Activated T-cell treated with anti-CD3 and anti-CD28 coated beads, Interleukin-2, amount 50 U/mL, for 24 hours (primary cell): ENCODE results near the gene PTTG1IP.

Source experiments
- DNase-seq: peaks from one replicate; pipeline ENCODE4 v3.0.0-alpha.2; 2020
- H3K27ac Mint-ChIP-seq: 2 replicates; pipeline ENCODE4 v1.8.0; 2020; ENCODE audit warnings: mild to moderate bottlenecking, mixed read lengths
- H3K27me3 Mint-ChIP-seq: 2 replicates; pipeline ENCODE4 v1.8.0; 2020; ENCODE audit warnings: mixed read lengths
- H3K36me3 Mint-ChIP-seq: 2 replicates; pipeline ENCODE4 v1.8.0; 2020; ENCODE audit warnings: low read depth, mixed read lengths
- H3K4me1 Mint-ChIP-seq: 2 replicates; pipeline ENCODE4 v1.8.0; 2020; ENCODE audit warnings: low read depth, mixed read lengths
- H3K4me3 Mint-ChIP-seq: 2 replicates; pipeline ENCODE4 v1.8.0; 2020; ENCODE audit warnings: mild to moderate bottlenecking, moderate library complexity, mixed read lengths
- H3K9me3 Mint-ChIP-seq: 2 replicates; pipeline ENCODE4 v1.8.0; 2020; ENCODE audit warnings: mixed read lengths

The PTTG1IP gene

GRCh38 chr21:44856131-44856530 is 17.4 kb downstream of the PTTG1IP start:
- Mint-ChIP-seq H3K9me3 (no peaks in the 10 kb centered on the region), H3K36me3 (peaks cover 88% of the 10 kb centered on the region), H3K4me3 (no peak overlapping the region), H3K27ac (peak overlapping the region; percentile 69), H3K4me1 (peaks cover 50% of the 10 kb centered on the region), H3K27me3 (no peaks in the 10 kb centered on the region)
- DNase-seq = no peak

GRCh38 chr21:44855572-44855971 is 17.9 kb downstream of the PTTG1IP start:
- Mint-ChIP-seq H3K27ac (peak overlapping the region; percentile 77), H3K9me3 (no peaks in the 10 kb centered on the region), H3K4me3 (no peak overlapping the region), H3K36me3 (peaks cover 90% of the 10 kb centered on the region), H3K4me1 (peaks cover 53% of the 10 kb centered on the region), H3K27me3 (no peaks in the 10 kb centered on the region)
- DNase-seq = no peak

DNA sequence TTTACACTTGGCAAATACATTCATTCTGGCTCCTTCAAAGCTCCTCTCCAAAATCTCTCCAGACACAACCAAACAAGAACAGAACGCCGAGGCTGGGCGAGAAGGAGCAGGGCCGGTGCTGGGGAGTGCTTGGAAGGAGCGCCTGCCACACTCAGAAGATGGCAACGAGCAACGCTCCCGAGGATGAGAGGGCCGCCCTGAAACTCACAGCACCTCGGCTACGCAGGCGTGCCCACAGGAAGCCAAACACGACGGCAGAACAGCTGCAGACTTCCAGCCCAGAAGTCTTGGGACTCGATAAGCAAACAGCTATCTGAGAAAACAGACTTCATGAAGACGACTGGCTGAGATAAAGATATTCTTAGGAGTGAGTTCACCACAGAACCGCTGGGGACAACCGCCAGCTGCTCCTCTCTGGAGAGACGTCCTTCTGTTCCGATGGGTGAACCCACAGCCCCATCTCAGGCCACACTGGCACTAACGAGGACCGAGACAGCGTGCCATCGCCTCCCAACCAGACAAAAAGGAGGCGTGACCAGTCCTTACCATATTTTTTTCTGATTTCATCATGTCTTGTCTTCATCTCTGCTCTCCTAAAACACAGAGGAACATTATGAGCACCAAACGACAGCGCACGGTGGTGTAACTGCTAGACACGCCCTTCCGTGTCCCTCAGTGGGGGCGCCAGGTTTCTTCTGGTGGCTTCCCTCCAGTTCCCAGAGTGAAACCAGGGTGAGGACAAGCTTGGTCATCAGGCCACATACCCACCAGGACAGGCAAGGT is 18.6 kb downstream of the PTTG1IP start:
- Mint-ChIP-seq H3K4me1 (peaks cover 50% of the 10 kb centered on the region), H3K27me3 (no peaks in the 10 kb centered on the region), H3K4me3 (no peak overlapping the region), H3K27ac (peak overlapping the region; percentile 77), H3K9me3 (no peaks in the 10 kb centered on the region), H3K36me3 (peaks cover 91% of the 10 kb centered on the region)
- DNase-seq = peak; percentile 42

DNA sequence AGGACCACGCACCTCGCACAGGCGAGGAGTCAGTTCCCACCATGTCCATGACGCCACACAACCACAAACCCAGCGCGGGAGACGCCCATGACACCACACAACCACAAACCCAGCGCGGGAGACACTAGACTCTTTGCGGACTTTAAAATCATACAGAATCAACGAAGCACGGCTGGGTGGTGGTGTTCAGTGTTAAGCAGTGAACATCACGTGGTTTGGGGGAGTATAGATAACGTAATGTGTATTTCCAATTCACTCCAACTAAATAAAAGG is 19.2 kb downstream of the PTTG1IP start:
- no peak overlapping the region for H3K4me3 Mint-ChIP-seq
- DNase-seq = no peak
- peaks cover 91% of the 10 kb centered on the region for H3K36me3 Mint-ChIP-seq

DNA sequence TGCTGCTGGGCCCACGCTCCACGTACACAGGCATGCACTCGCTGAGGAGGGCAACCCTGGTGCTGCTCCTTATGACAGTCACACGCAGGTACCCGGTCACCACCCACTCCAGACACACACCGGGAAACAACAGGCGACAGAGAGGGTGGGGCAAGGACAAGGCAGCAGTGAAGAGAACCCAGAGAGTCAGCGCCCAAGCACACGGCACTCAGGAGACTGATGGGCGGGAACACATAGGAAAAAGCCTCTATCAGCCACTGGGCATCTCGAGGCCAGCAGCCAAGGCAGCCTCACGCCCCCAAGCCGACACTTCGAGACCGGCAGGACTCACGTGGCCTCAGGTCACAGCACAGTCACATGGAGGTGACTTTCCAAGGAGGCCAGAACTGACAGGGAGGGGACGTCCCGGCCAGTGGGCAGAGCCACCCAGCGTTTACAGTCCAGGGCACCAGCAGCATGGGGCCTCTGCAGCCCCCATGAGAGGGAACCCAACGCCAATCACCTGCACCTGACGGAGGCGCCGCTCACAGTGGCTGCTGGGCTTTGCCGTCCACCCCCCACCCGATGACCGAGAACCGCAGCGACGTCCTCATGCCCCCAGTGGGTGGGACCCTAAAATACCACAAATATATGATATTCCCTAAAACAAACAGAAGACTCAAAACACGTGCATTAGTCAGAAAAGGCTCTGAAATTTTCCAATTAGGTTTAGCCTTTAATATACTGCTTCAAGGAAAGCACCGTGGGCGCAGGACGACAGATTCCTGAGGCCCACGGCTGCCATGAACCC is 19.7 kb downstream of the PTTG1IP start:
- peak overlapping the region; percentile 77 for H3K27ac Mint-ChIP-seq
- no peaks in the 10 kb centered on the region for H3K27me3 Mint-ChIP-seq
- H3K4me1 Mint-ChIP-seq = peaks cover 50% of the 10 kb centered on the region
- H3K36me3 Mint-ChIP-seq = peaks cover 89% of the 10 kb centered on the region
- no peak overlapping the region for H3K4me3 Mint-ChIP-seq
- no peak for DNase-seq
- H3K9me3 Mint-ChIP-seq = no peaks in the 10 kb centered on the region

More for the DNA sequence above, 19.2 kb downstream of the PTTG1IP start:
- Mint-ChIP-seq H3K27ac (peak overlapping the region; percentile 77), H3K9me3 (no peaks in the 10 kb centered on the region), H3K27me3 (no peaks in the 10 kb centered on the region), H3K4me1 (peaks cover 50% of the 10 kb centered on the region)

GRCh38 chr21:44850905-44851657 is 22.4 kb downstream of the PTTG1IP start:
- no peak for DNase-seq
- Mint-ChIP-seq H3K4me1 (peaks cover 60% of the 10 kb centered on the region), H3K36me3 (peaks cover 73% of the 10 kb centered on the region), H3K4me3 (no peak overlapping the region), H3K27me3 (no peaks in the 10 kb centered on the region), H3K9me3 (no peaks in the 10 kb centered on the region), H3K27ac (peak overlapping the region; percentile 70)

GRCh38 chr21:44850208-44850800 is 23.2 kb downstream of the PTTG1IP start:
- Mint-ChIP-seq H3K27ac (no peak overlapping the region), H3K4me3 (no peak overlapping the region), H3K27me3 (no peaks in the 10 kb centered on the region), H3K36me3 (peaks cover 65% of the 10 kb centered on the region), H3K4me1 (peaks cover 59% of the 10 kb centered on the region), H3K9me3 (no peaks in the 10 kb centered on the region)
- no peak for DNase-seq

DNA sequence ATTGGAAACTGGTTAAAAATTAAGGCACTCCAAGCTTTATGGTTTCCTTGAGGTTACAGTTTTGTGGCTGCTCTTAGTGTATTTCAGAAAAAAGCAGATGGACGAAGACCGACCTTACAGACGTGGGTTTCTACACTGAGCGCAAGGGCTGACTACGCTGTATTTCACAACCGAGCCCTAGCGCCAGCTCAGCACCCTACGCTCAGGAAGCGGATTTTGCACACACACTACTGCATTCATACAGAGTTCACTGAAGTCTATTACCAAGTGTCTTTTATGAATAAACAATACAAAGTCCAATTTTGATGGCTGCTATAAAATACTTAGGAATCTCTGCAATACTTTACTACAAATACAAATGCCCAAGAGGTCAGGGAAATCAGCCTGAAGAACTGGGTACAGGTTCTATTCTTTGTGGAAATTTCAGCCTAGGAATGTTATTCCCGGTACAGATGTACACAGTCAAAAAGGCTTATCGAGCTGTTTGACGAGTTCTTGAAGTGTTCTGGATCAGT is 23.8 kb downstream of the PTTG1IP start:
- no peaks in the 10 kb centered on the region for H3K9me3 Mint-ChIP-seq
- no peak overlapping the region for H3K4me3 Mint-ChIP-seq
- H3K27me3 Mint-ChIP-seq = no peaks in the 10 kb centered on the region
- peaks cover 53% of the 10 kb centered on the region for H3K4me1 Mint-ChIP-seq
- no peak overlapping the region for H3K27ac Mint-ChIP-seq
- H3K36me3 Mint-ChIP-seq = peaks cover 59% of the 10 kb centered on the region
- no peak for DNase-seq

DNA sequence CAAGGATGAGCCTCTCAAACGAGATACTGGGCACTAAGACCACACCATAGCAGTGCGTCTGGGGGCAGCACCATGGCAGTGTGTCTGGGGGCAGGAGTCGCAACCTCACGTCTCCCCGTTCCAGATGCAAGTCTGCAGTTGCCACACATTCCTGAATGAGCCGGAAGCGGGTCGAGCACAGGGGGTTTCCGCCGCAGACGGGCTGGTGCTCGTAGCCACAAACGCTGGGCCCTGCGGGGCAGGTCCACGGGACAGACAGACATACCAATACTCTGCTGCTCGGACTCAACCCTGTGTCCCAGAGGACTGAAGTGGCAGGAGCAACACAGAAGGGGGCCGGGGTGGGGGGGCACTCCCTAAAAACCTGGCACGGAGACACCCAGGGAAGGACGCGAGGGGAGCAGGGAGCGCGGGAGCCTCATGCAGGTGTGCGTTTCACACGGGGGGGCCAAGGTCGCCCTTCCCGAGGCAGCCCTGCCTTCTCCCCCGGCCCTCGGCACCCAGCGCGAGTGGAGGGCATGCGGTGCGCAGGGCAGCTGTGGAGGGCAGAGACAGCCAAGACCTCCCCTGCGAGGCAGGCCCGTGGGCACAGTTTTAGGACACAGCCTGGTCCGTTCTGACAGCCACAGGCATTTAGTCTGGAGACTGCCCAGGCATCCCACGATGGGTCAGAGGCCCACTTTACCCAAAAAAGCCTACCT is 24.5 kb downstream of the PTTG1IP start:
- Mint-ChIP-seq H3K27me3 (no peaks in the 10 kb centered on the region), H3K9me3 (no peaks in the 10 kb centered on the region), H3K27ac (no peak overlapping the region), H3K4me1 (peaks cover 47% of the 10 kb centered on the region), H3K36me3 (peaks cover 52% of the 10 kb centered on the region), H3K4me3 (no peak overlapping the region)
- DNase-seq = no peak

- Mint-ChIP-seq H3K4me3 (no peak overlapping the region), H3K27ac (no peak overlapping the region), H3K9me3 (no peaks in the 10 kb centered on the region), H3K36me3 (peaks cover 38% of the 10 kb centered on the region), H3K4me1 (peaks cover 34% of the 10 kb centered on the region), H3K27me3 (no peaks in the 10 kb centered on the region)
- no peak for DNase-seq
These were observed 26.0 kb downstream of the PTTG1IP start for GRCh38 chr21:44847261-44848056.

DNA sequence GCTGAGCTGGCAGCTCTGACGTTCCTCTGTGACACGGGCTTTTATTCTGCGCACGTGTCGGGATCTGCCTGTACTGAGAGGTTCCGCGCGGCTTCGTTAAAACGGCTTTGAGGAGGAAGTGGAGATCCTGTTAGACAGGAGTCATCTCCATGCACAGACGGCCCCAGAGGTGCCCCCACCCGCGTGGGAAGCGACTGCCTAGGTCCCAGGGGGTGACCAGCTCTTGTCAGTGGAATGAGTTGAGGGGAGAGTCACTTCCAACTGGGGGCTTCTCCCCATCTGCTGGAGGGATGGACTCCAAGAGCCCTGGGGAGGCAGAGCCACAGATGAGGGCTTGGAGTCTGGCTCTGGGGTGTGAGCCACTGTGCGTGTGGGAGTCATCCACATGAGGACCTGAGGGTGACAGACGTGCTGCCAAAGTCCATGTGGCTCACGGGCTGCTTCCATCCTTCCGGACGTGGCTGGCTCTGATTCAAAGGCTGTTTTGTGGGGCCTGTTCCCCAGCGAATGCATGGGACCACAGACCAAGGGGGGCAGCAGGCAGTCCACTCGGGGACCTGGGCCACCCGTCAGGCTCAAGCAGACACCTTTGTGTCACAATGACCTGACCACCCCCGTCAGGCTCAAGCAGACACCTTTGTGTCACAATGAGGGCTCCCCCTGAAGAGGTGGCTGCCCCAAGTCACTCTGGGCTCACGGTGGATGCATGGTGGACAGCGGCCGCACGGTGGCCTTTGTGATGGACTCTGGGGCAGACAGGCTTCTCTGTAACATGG is 26.8 kb downstream of the PTTG1IP start:
- peak overlapping the region; percentile 75 for H3K27ac Mint-ChIP-seq
- peaks cover 31% of the 10 kb centered on the region for H3K36me3 Mint-ChIP-seq
- H3K9me3 Mint-ChIP-seq = no peaks in the 10 kb centered on the region
- H3K4me3 Mint-ChIP-seq = peak overlapping the region; percentile 72
- peak; percentile 62 for DNase-seq
- peaks cover 27% of the 10 kb centered on the region for H3K4me1 Mint-ChIP-seq
- H3K27me3 Mint-ChIP-seq = no peaks in the 10 kb centered on the region

GRCh38 chr21:44846224-44846484 is 27.3 kb downstream of the PTTG1IP start:
- DNase-seq = no peak
- H3K9me3 Mint-ChIP-seq = no peaks in the 10 kb centered on the region
- H3K4me3 Mint-ChIP-seq = peak overlapping the region; percentile 72
- H3K27me3 Mint-ChIP-seq = no peaks in the 10 kb centered on the region
- peak overlapping the region; percentile 75 for H3K27ac Mint-ChIP-seq
- H3K36me3 Mint-ChIP-seq = peaks cover 26% of the 10 kb centered on the region
- H3K4me1 Mint-ChIP-seq = peaks cover 22% of the 10 kb centered on the region
